ENCODE data around the gene MCOLN2. TPM values are rescaled to one million over a fixed set of nuclear protein-coding genes. Genes with fewer than 3 reads are reported as not detected.
"Not testable (repeated sequence)": the region's sequence is repeated elsewhere in the genome, so short reads cannot be mapped to it uniquely, and the experiment has no call there.

MCOLN2 gene
- total RNA-seq, 1 experiment from 2014 or later = 1.3 TPM

GRCh38 chr1:85015826-85016225 is 18.9 kb upstream of the MCOLN2 start:
- H3K18ac ChIP-seq (ENCODE audit: insufficient read length, low read depth, low read length) = no peak overlapping the region
- Mint-ChIP-seq H3K4me3 (no peak overlapping the region), H3K4me1 (no peaks in the 10 kb centered on the region), H3K36me3 (ENCODE audit: insufficient read depth in 1 of 3, low read depth in 3 of 3) (no peaks in the 10 kb centered on the region), H3K27me3 (ENCODE audit: low read depth) (peaks cover 3% of the 10 kb centered on the region), H3K27ac (no peak overlapping the region; a peak in 1 of 7 replicates), H3K9me3 (no peaks in the 10 kb centered on the region; a peak in 1 of 5 replicates)
- no peaks in the 10 kb centered on the region for H3K4me1 ChIP-seq (ENCODE audit: insufficient read depth, low read length)
- no peak overlapping the region for H2BK15ac ChIP-seq (ENCODE audit: low read depth, low read length)
- no peaks in the 10 kb centered on the region for H3K27me3 ChIP-seq (ENCODE audit: insufficient read depth, low read length)
- H4K8ac ChIP-seq (replicated peaks; ENCODE audit: insufficient read length, low read depth, low read length) = no peak overlapping the region
- WGBS (ENCODE audit: extremely low coverage, insufficient read length, low lambda C conversion rate) = no CpG with 5 or more reads among the region's 1 CpG
- H3K79me2 ChIP-seq (ENCODE audit: insufficient read depth, low read length) = no peaks in the 10 kb centered on the region
- no peak overlapping the region for H2BK120ac ChIP-seq (ENCODE audit: low read depth, low read length, poor library complexity, severe bottlenecking)
- H2AFZ ChIP-seq (ENCODE audit: low read length) = no peak overlapping the region
- no peak overlapping the region for H3K56ac ChIP-seq (ENCODE audit: insufficient read length, low read depth, low read length)
- H2AK5ac ChIP-seq (ENCODE audit: insufficient read length, low read length) = no peak overlapping the region
- H2BK20ac ChIP-seq (ENCODE audit: low read depth, low read length, poor library complexity, severe bottlenecking) = no peak overlapping the region
- H3T11ph ChIP-seq (ENCODE audit: low read length) = no peak overlapping the region
- no peak overlapping the region for H3K27ac ChIP-seq (ENCODE audit: insufficient read length, low read depth, low read length)
- TF ChIP-seq, protein P1, sequence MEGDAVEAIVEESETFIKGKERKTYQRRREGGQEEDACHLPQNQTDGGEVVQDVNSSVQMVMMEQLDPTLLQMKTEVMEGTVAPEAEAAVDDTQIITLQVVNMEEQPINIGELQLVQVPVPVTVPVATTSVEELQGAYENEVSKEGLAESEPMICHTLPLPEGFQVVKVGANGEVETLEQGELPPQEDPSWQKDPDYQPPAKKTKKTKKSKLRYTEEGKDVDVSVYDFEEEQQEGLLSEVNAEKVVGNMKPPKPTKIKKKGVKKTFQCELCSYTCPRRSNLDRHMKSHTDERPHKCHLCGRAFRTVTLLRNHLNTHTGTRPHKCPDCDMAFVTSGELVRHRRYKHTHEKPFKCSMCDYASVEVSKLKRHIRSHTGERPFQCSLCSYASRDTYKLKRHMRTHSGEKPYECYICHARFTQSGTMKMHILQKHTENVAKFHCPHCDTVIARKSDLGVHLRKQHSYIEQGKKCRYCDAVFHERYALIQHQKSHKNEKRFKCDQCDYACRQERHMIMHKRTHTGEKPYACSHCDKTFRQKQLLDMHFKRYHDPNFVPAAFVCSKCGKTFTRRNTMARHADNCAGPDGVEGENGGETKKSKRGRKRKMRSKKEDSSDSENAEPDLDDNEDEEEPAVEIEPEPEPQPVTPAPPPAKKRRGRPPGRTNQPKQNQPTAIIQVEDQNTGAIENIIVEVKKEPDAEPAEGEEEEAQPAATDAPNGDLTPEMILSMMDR (conservative IDR thresholded peaks at IDR 0.05) = no peak
- H3K4me2 ChIP-seq (ENCODE audit: insufficient read depth, insufficient read length, low read length) = no peak overlapping the region
- no peak overlapping the region for H2BK12ac ChIP-seq (ENCODE audit: insufficient read length, low read depth, low read length)
- H3K23ac ChIP-seq (ENCODE audit: insufficient read length, low read depth, low read length) = no peak overlapping the region
- no peaks in the 10 kb centered on the region for H3K9me3 ChIP-seq (ENCODE audit: control insufficient read depth, low read depth, low read length)
- no peak overlapping the region for H2BK5ac ChIP-seq (ENCODE audit: insufficient read length, low read length)
- H4K20me1 ChIP-seq (ENCODE audit: control insufficient read depth, insufficient read depth, insufficient read length) = no peaks in the 10 kb centered on the region
- H3K14ac ChIP-seq (ENCODE audit: insufficient read depth, low read length) = no peak overlapping the region
- DNase-seq = no peak
- no peak overlapping the region for H3K4ac ChIP-seq (ENCODE audit: low read depth, low read length)
- H3K79me1 ChIP-seq (ENCODE audit: insufficient read depth, low read depth, low read length, poor library complexity, severe bottlenecking) = no peaks in the 10 kb centered on the region
- no peaks in the 10 kb centered on the region for H3K23me2 ChIP-seq (ENCODE audit: insufficient read length, low read depth, low read length, poor library complexity, severe bottlenecking)
- H4K5ac ChIP-seq (ENCODE audit: insufficient read length, low read depth, low read length) = no peak overlapping the region
- no peak overlapping the region for H4K91ac ChIP-seq (ENCODE audit: insufficient read length, low read depth, low read length)
- H3K9ac ChIP-seq (ENCODE audit: extremely low read depth, insufficient read length, low read length) = no peak overlapping the region

- not testable (repeated sequence) for H2BK15ac ChIP-seq (ENCODE audit: low read depth, low read length); H3K9me3 ChIP-seq (ENCODE audit: control insufficient read depth, low read depth, low read length); H3K56ac ChIP-seq (ENCODE audit: insufficient read length, low read depth, low read length); H2BK5ac ChIP-seq (ENCODE audit: insufficient read length, low read length); H3K4me1 ChIP-seq (ENCODE audit: insufficient read depth, low read length); DNase-seq; H3K36me3 Mint-ChIP-seq (ENCODE audit: insufficient read depth in 1 of 3, low read depth in 3 of 3); H2BK120ac ChIP-seq (ENCODE audit: low read depth, low read length, poor library complexity, severe bottlenecking); H3K4me2 ChIP-seq (ENCODE audit: insufficient read depth, insufficient read length, low read length); H4K8ac ChIP-seq (replicated peaks; ENCODE audit: insufficient read length, low read depth, low read length); H3K9ac ChIP-seq (ENCODE audit: extremely low read depth, insufficient read length, low read length); H3K4ac ChIP-seq (ENCODE audit: low read depth, low read length); H4K91ac ChIP-seq (ENCODE audit: insufficient read length, low read depth, low read length); H3K79me2 ChIP-seq (ENCODE audit: insufficient read depth, low read length); H3K79me1 ChIP-seq (ENCODE audit: insufficient read depth, low read depth, low read length, poor library complexity, severe bottlenecking); H3K27me3 ChIP-seq (ENCODE audit: insufficient read depth, low read length); H2BK12ac ChIP-seq (ENCODE audit: insufficient read length, low read depth, low read length); H3K27ac Mint-ChIP-seq; H3K23me2 ChIP-seq (ENCODE audit: insufficient read length, low read depth, low read length, poor library complexity, severe bottlenecking); H3K23ac ChIP-seq (ENCODE audit: insufficient read length, low read depth, low read length); H3K4me1 Mint-ChIP-seq; H2BK20ac ChIP-seq (ENCODE audit: low read depth, low read length, poor library complexity, severe bottlenecking); H4K20me1 ChIP-seq (ENCODE audit: control insufficient read depth, insufficient read depth, insufficient read length); H3K27ac ChIP-seq (ENCODE audit: insufficient read length, low read depth, low read length); H3K14ac ChIP-seq (ENCODE audit: insufficient read depth, low read length); H3K18ac ChIP-seq (ENCODE audit: insufficient read length, low read depth, low read length); H3T11ph ChIP-seq (ENCODE audit: low read length); H4K5ac ChIP-seq (ENCODE audit: insufficient read length, low read depth, low read length); H3K4me3 Mint-ChIP-seq; H2AFZ ChIP-seq (ENCODE audit: low read length); H2AK5ac ChIP-seq (ENCODE audit: insufficient read length, low read length)
- peaks cover 17 to 23% of the 10 kb centered on the region in 2 experiments; a peak in 4 of 5 replicates for H3K9me3 Mint-ChIP-seq
- no CpG with 5 or more reads among the region's 1 CpG for WGBS (ENCODE audit: extremely low coverage, insufficient read length, low lambda C conversion rate)
- peaks cover 60% of the 10 kb centered on the region for H3K27me3 Mint-ChIP-seq (ENCODE audit: low read depth)
These were observed 8.7 kb upstream of the MCOLN2 start for GRCh38 chr1:85005641-85006040.

Data from H9 (cell line).